ENCODE measurements around the gene AK1.

The AK1 gene

GRCh38 chr9:127877566-127877998 is at the start of gene AK1:
TSS of gene AK1 (minus strand) at chr9:127877675. CDS start at chr9:127874617, 3,058 bp downstream.
- DNase-seq (ENCODE audit: low read depth in 3 of 3) = no peak

- no peak for DNase-seq (ENCODE audit: low read depth in 3 of 3)
Measured at GRCh38 chr9:127926906-127927200, 49.4 kb upstream of the AK1 start.

- DNase-seq (ENCODE audit: low read depth in 3 of 3) = no peak
Measured at GRCh38 chr9:127925959-127926905, 48.8 kb upstream of the AK1 start.

- DNase-seq (ENCODE audit: low read depth in 3 of 3) = no peak
Measured at GRCh38 chr9:127924736-127925444, 47.4 kb upstream of the AK1 start.

- DNase-seq (ENCODE audit: low read depth in 3 of 3) = no peak
Measured at GRCh38 chr9:127923771-127924170, 46.3 kb upstream of the AK1 start.

- DNase-seq (ENCODE audit: low read depth in 3 of 3) = no peak
Measured at GRCh38 chr9:127923046-127923445, 45.6 kb upstream of the AK1 start.

GRCh38 chr9:127921557-127922120 is 44.2 kb upstream of the AK1 start:
- DNase-seq (ENCODE audit: low read depth in 3 of 3) = peak; percentile 61 to 69 (median 68)

- DNase-seq (ENCODE audit: low read depth in 3 of 3) = no peak
Measured at GRCh38 chr9:127920794-127921193, 43.3 kb upstream of the AK1 start.

- DNase-seq (ENCODE audit: low read depth in 3 of 3) = no peak
Measured at GRCh38 chr9:127919253-127919815, 41.9 kb upstream of the AK1 start.

- DNase-seq (ENCODE audit: low read depth in 3 of 3) = no peak
Measured at GRCh38 chr9:127918183-127919107, 41.0 kb upstream of the AK1 start.

GRCh38 chr9:127917603-127918002 is 40.1 kb upstream of the AK1 start:
- DNase-seq (ENCODE audit: low read depth in 3 of 3) = no peak

GRCh38 chr9:127916720-127917581 is 39.5 kb upstream of the AK1 start, which contains the start of gene ST6GALNAC4:
TSS of gene ST6GALNAC4 (minus strand) at chr9:127917041. CDS start at chr9:127916419, 622 bp downstream.
- peak; percentile 91 to 97 (median 93) for DNase-seq (ENCODE audit: low read depth in 3 of 3)

- no peak for DNase-seq (ENCODE audit: low read depth in 3 of 3)
Measured at GRCh38 chr9:127915801-127916719, 38.6 kb upstream of the AK1 start.

- no peak for DNase-seq (ENCODE audit: low read depth in 3 of 3)
Measured at GRCh38 chr9:127915325-127915752, 37.9 kb upstream of the AK1 start.

GRCh38 chr9:127913682-127914081 is 36.2 kb upstream of the AK1 start:
- no peak for DNase-seq (ENCODE audit: low read depth in 3 of 3)

GRCh38 chr9:127912882-127913281 is 35.4 kb upstream of the AK1 start:
- DNase-seq (ENCODE audit: low read depth in 3 of 3) = no peak

GRCh38 chr9:127912296-127912695 is 34.8 kb upstream of the AK1 start:
- DNase-seq (ENCODE audit: low read depth in 3 of 3) = no peak

GRCh38 chr9:127910613-127911205 is 33.2 kb upstream of the AK1 start:
- DNase-seq (ENCODE audit: low read depth in 3 of 3) = no peak
